Renal cortical epithelial cell (primary cell): Measurements from ENCODE around the gene ZNF487. TPM values are rescaled to one million over a fixed set of nuclear protein-coding genes. Genes with fewer than 3 reads are reported as not detected.

Experiments
- DNase-seq: peaks from one replicate; pipeline ENCODE4 v3.0.0-alpha.2; 2011; ENCODE audit warnings: low read depth
- total RNA-seq: library from RNA; depleted of rRNA; stranded (reverse); fragments of >200 nt; gene quantifications from 2 replicates; pipeline ENCODE4 v1.2.3, GENCODE V29; 2014

ZNF487 gene
- total RNA-seq, 1 donor from 2014 or later = 8.3 TPM

GRCh38 chr10:43524434-43525247 is 87.7 kb downstream of the ZNF487 start:
- no peak for DNase-seq

Other genes starting within 250 kb of the ZNF487 start
- under 0.01 and 2.0 TPM in 2 replicates for gene RASGEF1A, start 170.0 kb upstream of the ZNF487 start, total RNA-seq
- not detected in 2 replicates for gene FXYD4, start 65.5 kb upstream of the ZNF487 start, total RNA-seq
- gene HNRNPF, start 27.9 kb upstream of the ZNF487 start, total RNA-seq = 302 and 345 TPM in 2 replicates
- 3.8 and 11.3 TPM in 2 replicates for gene ZNF239, start 137.5 kb downstream of the ZNF487 start, total RNA-seq
- gene ZNF485, start 169.3 kb downstream of the ZNF487 start, total RNA-seq = 3.3 and 5.2 TPM in 2 replicates
- gene ZNF32, start 211.8 kb downstream of the ZNF487 start, total RNA-seq = 28.7 and 37.4 TPM in 2 replicates